Measurements from ENCODE around the gene NRDC.
A peak's percentile ranks its signal among the peaks of the same experiment; 100 is the strongest.
"Not testable (repeated sequence)": the region's sequence is repeated elsewhere in the genome, so short reads cannot be mapped to it uniquely, and the experiment has no call there.

NRDC gene

GRCh38 chr1:51877434-51878307 is 856 bp downstream of the NRDC start:
- peak; percentile 10 for DNase-seq

- DNase-seq = no peak
Observed at GRCh38 chr1:51875836-51876235, 2.7 kb downstream of the NRDC start.

- no peak for DNase-seq
Observed at GRCh38 chr1:51875291-51875772, 3.2 kb downstream of the NRDC start.

- not testable (repeated sequence) for DNase-seq
Observed at GRCh38 chr1:51873270-51873669, 5.3 kb downstream of the NRDC start.

GRCh38 chr1:51871351-51871975 is 7.1 kb downstream of the NRDC start:
- no peak for DNase-seq

GRCh38 chr1:51870603-51871350 is 7.8 kb downstream of the NRDC start:
- no peak for DNase-seq

GRCh38 chr1:51867479-51868232 is 10.9 kb downstream of the NRDC start:
- DNase-seq = no peak

GRCh38 chr1:51863384-51863783 is 15.1 kb downstream of the NRDC start:
- DNase-seq = no peak

- peak; percentile 22 for DNase-seq
Observed at GRCh38 chr1:51861669-51862068, 16.9 kb downstream of the NRDC start.

GRCh38 chr1:51859735-51860134 is 18.8 kb downstream of the NRDC start:
- DNase-seq = no peak

- no peak for DNase-seq
Observed at GRCh38 chr1:51859333-51859732, 19.2 kb downstream of the NRDC start.

- no peak for DNase-seq
Observed at GRCh38 chr1:51858892-51859291, 19.6 kb downstream of the NRDC start.

GRCh38 chr1:51856745-51857144 is 21.8 kb downstream of the NRDC start:
- DNase-seq = no peak

GRCh38 chr1:51855624-51856023 is 22.9 kb downstream of the NRDC start:
- DNase-seq = no peak

GRCh38 chr1:51853360-51853759 is 25.2 kb downstream of the NRDC start:
- DNase-seq = no peak

GRCh38 chr1:51851882-51852396 is 26.6 kb downstream of the NRDC start:
- no peak for DNase-seq

GRCh38 chr1:51850420-51851223 is 27.9 kb downstream of the NRDC start:
- DNase-seq = no peak

- no peak for DNase-seq
Observed at GRCh38 chr1:51847294-51847920, 31.1 kb downstream of the NRDC start.

- DNase-seq = no peak
Observed at GRCh38 chr1:51843948-51844347, 34.6 kb downstream of the NRDC start.

- no peak for DNase-seq
Observed at GRCh38 chr1:51842261-51842660, 36.3 kb downstream of the NRDC start.
